GM19467 (cell line): ENCODE data around the gene CIRBP.
"Not testable (repeated sequence)": the region's sequence is repeated elsewhere in the genome, so short reads cannot be mapped to it uniquely, and the experiment has no call there.

Experiments used
- ATAC-seq: cut with Tn5 transposase; IDR thresholded peaks from one replicate; pipeline ENCODE4 v1.9.1; 2021; ENCODE audit warnings: mild to moderate bottlenecking, moderate library complexity; ENCODE audit not compliant: unreplicated experiment

CIRBP gene

DNA sequence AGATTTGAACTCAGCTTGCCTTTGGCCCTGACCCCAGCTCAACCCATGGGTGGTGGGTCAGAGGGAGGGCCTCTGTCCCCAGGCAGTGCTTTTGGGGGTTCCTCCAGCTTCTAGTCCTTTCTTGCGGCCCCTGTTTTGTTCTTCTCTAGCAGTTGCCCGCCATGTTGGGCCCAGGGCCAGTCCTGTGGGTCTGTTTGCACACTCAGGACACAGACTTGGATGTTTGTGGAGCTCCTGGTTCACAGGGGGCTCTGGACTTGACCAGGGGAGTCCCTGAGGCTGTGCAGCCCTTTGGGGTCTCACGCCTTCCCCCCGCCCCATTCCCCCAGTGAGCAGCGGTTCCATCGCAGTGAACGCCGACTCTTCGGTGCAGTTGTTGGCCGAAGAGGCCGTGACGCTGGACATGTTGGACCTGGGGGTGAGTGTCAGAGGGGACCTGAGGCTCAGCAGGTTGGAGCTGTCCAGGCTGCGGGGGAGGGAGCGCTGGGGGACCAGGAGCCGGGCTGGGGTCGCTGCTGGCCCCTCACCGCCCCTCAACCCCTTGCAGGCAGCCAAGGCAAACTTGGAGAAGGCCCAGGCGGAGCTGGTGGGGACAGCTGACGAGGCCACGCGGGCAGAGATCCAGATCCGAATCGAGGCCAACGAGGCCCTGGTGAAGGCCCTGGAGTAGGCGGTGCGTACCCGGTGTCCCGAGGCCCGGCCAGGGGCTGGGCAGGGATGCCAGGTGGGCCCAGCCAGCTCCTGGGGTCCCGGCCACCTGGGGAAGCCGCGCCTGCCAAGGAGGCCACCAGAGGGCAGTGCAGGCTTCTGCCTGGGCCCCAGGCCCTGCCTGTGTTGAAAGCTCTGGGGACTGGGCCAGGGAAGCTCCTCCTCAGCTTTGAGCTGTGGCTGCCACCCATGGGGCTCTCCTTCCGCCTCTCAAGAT, 25.1 kb upstream of the CIRBP start:
- ATAC-seq: no peak

DNA sequence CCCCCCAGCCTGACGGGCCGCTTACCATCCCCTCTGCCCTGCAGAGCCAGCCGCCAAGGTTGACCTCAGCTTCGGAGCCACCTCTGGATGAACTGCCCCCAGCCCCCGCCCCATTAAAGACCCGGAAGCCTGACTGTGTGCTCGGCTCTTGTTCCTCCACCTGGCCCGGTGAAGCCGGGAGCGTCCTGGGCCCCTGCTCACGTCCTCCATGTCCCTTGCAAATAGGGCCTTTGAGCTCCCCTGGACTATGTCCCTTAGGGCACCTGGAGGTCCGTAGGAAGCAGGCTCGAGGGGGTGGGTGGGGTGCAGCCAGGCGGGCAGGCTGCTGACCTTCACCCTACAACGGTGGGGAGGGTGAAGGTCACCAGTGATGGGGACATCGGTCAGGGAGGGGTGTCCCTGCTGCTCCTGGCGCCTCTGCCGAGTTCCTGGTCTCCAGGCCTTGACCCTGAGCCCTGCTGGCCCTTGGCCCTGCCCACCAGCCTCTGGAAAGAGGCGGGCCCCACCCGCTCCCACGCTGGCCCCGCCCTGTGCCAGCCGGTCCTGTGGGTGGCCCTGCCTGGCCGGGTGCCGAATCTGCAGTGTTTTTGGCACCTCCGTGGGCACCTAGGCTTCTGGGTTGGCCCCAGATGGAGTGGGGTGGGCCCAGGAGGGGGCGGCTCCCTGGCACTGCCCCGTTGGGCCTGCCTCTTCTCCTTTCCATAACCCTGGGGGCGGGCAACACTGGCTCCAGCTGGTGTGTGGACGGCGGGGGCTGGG, 24.3 kb upstream of the CIRBP start:
- ATAC-seq: no peak

DNA sequence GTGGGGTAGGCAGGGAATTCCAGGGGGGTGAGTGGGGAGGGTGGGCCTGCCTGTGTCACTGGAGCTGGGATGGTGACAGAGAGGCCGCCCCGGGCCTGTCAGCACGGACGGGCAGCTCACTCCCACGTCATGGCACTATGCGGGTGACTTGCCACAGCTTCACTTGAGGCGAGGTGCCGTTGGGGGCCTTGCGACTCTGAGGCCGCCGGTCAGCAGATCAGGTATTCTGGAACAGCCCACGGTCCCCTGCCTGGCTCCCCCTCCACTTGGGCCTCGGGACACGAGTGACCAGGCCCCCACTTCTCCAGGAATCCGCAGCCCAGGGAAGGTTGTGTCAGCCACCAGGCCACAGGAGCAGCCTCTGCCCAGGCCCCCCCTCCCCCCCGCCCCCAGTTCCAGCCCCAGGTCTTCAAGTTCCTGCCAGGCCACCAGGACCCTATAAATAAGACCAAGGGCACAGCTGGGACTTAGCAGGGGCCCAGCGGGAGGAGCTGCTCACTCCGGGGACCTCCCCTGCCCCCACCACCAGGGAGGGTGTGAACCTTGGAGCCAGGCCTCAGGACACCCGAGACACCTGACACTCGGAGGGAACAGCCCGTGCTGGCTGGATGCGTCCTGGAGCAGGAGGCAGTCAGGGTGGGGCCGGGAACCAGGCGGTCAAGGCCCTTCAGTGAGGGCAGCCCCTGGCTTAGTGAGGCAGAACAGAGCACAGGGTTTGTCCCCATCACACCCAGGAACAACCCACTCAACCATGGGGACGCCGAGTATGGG, 23.5 kb upstream of the CIRBP start:
- ATAC-seq: no peak

DNA sequence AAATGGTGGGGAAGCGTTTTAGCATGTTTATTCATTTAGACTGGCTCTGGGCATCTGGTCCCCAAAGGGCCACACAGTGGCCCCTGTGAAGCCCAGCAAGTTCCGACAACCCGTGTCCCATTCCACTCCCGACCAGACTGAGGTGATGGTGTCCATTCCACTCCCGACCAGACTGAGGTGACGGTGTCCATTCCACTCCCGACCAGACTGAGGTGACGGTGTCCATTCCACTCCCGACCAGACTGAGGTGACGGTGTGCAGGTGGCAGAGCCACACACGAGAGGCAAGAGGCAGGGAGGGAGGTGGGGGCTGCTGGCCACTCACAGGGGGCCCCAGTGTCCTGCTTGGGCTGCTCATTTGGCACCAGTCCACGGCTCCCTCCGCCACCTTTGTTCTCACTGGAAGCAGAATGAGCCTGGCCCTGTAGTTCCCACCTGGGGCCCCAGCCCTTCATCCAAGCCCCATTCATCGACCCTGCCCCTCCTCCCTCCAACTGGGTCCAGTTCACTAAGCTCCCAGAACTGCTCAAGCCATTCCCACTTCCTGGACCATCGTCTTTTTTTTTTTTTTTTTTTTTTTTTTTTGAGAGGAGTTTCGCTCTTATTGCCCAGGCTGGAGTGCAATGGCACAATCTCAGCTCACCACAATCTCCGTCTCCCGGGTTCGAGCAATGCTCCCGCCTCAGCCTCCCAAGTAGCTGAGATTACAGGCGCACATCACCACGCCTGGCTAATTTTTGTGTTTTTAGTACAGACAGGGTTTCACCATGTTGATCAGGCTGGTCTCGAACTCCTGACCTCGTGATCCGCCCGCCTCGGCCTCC, 22.7 kb upstream of the CIRBP start:
- not testable (repeated sequence) for ATAC-seq

DNA sequence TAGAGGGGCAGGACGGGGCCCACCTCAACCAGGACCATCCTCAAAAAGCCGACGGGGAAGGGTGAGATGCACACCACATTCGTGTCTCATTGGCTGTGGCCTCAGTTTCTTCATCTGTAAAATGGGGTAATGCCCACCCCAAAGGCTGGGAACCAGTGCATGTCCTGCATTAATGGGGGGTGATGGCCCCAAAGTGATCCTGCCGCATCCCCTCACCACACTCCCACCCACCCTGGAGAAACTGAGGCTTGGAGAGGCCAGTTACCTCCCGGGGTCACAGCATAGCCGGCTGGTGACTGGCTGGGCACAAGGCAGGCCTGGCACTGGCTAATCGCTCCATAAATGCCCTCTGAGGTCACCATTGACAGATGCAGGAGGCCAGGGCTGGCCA, 21.4 kb upstream of the CIRBP start:
- ATAC-seq: no peak

DNA sequence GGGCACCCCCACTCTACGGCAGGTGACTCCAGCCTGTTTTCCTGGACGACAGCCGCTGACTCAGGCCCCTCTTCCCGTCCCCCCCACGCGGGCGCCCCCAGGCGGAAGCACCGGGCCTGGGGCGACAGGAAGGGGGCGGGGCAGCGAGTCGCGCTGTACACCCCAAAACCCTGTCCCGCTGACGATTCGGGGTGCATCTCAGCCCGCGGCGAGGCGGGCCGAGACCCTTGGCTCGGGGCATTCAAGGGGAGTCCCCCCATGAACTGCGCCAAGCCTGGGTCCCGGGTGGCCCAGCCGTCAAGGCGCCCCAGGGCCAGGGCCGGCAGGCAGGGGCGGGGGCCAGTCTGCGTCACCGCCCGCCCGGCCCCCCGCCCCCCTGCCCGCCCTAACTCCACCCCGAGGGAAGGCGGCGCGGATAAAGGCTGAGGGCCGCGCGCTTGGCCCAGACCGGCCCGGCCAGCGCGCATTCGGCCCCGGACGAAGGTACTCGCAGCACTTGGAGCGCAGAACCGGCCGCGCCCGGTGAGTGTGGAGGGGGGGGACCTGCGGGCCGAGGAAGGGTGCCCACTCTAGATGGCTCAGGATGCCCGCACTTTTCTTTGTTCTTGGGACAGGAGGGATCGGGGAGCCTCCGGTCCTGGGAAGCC, 20.9 kb upstream of the CIRBP start, which contains the start of gene MIDN:
Gene MIDN, plus strand, starts transcription at position 445 of the 647 bp plus-strand sequence. CDS start 1,714 bp downstream, outside the sequence.
- peak; percentile 20 for ATAC-seq

DNA sequence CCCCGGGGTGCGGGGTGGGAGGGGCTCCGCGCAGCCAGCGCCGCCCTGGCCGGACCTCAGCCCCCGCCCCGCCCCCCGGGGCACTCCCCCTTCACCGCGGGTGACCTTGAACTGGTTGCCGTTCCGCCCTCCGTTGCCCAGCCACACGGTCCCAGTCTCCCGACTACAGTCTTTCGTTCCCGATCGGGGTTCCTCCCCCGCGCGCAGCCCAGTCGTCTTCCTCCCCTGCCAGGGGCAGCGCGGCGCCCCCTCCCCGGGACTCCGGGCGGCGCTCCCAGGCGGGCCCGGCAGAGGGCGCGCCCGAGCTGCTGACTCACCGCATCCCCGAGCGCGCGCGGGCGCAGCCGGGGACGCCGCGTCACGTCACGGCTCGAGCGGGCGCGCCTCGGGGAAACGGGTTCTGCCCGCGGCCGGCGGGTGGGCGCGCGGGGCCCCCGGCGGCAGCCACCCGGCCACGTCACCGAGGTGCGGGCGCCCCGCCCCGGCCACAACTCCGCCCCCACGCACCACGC, 20.3 kb upstream of the CIRBP start:
- peak; percentile 23 for ATAC-seq

DNA sequence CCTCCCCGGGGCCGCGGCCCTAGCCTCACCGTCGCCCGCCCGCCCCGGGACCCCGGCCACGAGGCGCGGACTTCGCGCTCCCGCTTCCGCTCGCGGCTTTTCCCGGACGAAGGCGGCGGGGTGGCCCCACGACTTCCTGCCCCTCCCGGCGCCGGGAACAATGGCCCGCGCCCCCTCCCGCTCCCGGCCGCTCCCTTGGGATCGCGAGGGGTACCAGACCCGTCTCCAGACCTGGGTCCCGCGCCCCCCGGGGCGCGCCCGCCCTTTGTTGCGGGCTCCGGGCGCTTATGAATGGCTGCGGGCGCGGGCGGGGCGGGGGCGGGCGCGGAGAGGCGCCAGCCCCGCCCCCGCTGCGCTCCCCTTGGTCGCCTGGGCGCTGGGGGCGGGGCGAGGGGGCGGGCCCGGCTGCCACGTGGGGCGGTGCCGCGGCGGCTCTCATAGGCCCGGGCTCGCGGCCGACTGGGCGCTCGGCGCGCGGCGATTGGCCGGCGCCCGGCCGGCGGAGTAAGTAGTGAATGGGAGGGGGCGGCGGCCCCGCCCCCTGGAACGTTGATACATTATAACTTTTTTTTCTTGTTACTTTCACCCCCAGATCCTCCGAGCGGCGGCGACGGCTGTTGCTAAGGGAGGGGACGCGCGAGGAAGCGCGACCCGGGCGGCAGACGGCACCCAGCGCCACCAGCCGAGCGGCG, 19.7 kb upstream of the CIRBP start:
- peak; percentile 42 for ATAC-seq

DNA sequence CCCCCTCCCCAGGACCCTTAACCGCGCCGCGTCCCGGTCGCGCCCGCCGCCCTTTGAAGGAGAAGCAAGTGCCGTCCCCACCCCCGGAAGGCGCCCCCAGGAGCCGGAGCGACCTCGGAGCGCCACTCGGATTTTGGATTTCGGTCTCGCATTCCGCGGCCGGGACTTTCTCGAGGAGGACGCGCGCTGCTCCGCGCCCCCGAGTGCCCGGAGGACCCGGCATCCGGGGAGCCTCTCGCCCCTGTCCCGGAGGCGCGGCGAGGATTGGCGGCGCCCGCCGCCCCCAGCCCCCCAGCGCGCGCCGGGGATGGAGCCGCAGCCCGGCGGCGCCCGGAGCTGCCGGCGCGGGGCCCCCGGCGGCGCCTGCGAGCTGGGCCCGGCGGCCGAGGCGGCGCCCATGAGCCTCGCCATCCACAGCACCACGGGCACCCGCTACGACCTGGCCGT, 19.1 kb upstream of the CIRBP start:
- no peak for ATAC-seq

DNA sequence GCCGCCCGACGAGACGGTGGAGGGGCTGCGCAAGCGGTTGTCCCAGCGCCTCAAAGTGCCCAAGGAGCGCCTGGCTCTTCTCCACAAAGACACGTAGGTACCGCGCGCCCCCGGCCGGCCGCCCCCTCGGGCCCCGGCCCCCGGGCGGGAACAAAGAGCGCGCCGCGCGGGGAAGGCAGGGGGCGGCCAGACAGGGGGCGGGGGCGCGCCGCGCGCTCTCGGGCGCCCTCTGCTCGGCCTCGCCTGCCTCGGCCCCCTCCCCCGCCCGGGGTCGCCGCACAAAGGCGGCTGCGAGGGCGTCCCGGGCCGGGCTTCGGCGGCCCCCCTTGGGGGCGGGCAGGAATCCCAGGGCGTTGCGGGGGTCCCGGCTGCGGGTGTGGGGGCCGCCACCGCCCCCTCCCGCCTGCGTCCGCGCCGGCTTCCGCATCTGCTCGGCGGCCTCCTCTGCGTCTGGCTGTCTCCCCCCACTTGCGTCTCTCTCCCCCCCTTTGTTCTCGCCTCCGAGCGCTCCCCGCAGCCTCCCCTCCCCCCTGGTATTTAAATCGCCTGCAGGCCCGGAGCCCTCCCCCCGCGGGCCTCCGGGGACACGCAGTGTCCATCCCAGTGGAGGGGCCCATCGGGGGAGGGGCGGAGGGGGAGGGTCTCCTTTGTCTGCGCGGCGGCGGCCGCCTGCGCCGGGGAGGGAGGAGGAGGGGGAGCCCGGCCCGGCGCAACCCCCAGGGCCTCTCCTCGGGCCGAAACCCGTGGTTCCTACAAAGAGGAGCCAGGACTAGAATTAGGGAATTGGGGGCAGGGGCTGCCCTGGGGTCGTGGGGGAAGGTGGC, 18.5 kb upstream of the CIRBP start:
- ATAC-seq: no peak

DNA sequence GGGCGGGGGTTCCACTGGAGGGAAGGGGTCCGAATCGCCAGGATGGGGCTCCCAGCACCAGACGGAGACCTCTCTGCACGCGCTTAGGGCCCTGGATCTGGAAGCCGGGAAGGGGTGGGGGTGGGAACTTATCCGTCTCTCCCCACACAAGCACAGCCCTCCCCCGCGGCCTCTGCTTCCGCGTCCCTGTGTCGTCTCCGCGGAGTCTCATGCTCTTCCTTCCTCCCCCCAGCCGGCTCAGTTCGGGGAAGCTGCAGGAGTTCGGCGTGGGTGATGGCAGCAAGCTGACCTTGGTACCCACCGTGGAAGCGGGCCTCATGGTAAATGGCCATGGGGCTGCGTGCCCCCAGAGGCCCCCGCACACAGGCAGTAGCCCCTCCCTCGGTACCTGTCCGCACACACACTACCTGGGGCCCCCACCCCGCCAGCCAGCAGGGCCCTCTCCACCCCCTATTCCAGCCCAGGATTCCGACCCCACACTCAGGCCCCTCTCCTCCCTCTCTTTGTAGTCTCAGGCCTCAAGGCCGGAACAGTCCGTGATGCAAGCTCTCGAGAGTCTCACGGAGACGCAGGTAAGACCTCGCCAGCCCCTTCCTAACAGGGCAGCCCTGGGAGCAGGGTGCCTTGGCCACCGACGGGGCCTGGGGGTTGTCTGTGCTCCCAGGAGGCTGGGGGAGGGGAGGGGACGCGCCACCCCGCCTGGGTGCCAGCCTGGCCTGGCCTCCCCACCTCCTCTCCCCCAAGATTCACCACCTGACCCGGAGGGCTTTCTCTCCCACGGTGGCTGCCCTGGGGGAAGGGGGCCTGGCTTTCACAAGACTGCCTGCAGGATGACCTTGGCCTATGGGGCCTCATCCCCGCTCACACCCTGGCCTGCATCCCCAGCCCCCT, 17.6 kb upstream of the CIRBP start:
- ATAC-seq: no peak

DNA sequence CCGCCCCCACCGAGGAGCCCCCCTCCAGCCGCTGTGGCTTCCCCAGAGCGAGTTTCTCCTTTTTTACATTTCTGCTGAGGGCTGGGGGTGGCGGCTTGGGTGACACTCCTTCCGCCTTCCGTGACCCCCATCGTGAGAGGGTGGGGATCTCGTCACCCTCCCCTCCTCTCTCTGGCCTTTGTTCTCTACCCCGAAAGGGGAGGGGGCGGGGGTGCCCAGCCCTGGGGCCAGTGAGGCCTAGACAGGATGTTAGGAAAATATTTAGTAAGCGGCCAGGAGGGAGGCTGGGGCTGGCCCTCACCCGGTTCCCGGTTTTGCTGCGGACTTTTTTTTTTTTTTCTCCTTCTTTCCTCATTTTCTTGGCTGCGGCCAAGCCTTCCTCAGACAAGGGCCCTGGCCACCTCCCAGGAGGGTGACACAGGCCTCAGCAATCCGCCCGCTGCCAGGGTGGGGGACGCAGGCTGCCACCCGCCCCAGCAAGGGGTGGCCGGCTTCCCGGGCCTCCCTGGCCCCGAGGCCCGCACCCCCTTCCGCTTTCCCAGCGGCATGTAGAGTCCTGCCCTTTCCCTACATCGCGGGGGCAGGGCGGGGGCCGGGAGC, 16.8 kb upstream of the CIRBP start:
- ATAC-seq: no peak

DNA sequence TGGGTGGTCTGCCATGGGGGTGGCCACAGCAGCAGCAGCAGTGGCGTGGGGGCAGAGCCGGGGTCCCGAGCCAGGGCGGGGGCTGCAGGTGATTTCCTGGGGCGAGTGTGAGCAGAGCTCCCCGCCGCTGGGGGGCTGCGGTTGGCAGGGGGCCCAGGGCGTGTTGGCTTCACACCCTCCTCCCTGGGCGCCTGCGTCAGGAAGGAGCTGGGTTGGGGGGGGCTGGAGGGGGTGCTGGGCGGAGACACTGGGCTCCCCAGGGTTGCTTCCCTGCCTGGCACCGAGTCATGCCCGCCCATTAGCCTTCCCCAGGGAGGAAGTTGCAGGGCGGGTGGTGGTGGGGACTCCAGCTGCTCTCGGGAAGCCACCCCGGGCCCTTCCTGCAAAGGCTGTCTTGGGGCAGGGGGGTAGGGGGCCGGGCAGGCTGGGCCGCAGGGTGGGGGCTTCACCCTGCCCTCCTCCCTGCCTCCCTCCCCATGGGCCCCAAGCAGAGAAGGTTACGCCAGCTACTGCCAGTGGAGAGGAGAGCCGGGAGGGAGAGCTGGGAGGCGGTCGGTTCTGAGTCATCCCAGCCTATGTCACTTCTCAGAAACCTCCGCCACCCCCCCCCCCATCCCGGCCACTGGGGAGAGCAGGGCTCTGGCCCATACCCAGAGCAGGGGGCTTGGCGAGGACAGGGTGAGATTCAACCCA, 16.2 kb upstream of the CIRBP start:
- no peak for ATAC-seq

DNA sequence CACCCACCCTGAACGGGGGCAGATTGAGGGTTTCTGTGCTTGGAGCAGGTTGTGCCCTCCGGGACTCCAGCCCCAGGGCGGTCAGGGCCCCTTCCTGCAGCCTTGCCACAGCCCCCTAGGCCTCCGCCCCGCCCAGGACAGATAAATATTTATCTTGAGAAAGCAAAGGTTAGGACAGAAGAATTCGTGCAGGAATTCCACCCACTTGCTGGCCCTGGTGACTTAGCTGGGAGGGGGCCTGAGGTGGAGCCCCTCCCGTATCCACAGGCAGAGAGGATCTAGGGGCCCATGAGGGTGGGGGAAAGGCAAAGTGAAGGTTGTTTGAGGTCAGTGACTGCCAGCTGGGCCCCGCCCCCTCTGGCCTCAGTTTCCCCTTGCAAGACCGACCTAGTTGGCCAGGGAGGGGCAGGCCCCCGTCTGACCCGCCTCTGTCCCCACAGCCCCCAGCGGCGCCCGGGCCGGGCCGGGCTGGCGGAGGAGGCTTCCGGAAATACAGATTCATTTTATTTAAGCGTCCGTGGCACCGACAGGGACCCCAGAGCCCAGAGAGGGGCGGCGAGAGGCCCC, 15.5 kb upstream of the CIRBP start:
- no peak for ATAC-seq

DNA sequence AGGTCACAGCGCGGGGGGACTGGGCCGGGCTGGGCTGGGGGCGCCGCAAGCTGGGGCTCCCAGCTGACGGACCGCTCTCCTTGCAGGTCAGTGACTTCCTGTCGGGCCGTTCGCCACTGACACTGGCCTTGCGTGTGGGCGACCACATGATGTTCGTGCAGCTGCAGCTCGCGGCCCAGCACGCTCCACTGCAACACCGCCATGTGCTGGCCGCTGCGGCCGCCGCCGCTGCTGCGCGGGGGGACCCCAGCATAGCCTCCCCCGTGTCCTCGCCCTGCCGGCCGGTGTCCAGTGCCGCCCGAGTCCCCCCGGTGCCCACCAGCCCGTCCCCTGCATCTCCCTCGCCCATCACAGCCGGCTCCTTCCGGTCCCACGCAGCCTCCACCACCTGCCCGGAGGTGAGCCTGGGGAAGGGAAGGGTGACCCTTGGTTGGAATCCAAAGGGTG, 15.0 kb upstream of the CIRBP start:
- no peak for ATAC-seq
